Astrocyte (in vitro differentiated cells and primary cell): Measurements from ENCODE around the gene CDK6.

Source experiments
- CTCF ChIP-seq: IDR thresholded peaks from 2 replicates; pipeline ENCODE4 v1.5.1; 2011; ENCODE audit warnings: low read depth, mild to moderate bottlenecking, inconsistent platforms, low read length, moderate library complexity; ENCODE audit not compliant: insufficient read depth
- EZH2 ChIP-seq: IDR thresholded peaks from 2 replicates; pipeline ENCODE4 v1.6.1; 2012; ENCODE audit warnings: mild to moderate bottlenecking, low read length, inconsistent platforms; ENCODE audit not compliant: insufficient read depth

DNA sequence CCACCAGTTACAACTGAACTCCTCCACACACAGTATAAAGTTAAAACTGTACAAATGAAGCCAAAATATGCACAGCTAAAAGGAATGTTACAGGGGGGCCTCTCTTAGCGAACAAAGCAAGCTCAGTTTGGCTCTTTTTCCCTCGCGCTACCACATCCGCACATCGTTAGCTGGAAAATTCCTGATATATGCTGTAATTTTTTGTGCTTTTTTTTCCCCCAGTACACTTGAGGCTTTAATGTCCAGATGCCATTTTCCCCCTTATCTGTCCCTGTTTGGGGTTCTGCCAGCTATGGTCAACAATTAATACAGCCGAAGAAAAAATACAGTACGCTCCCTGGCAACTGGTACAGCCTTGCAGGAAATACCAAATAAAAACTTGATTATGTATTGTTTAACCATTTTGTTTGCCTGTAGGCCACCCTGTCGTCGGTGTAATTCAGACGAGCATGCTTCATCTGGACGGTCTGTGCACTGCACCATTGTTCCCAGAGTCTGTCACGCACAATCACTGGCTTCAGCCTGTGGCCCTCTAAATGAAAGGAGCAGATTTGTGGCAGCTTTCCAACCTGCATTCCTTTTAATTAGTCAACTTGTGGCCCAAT, 138.0 kb downstream of the CDK6 start:
- TF ChIP-seq EZH2 (no peak), CTCF (no peak)
